Astrocyte of the cerebellum (primary cell): ENCODE data around the gene AREL1.

Source experiments
- DNase-seq: peaks from one replicate; pipeline ENCODE4 v3.0.0-alpha.2; 2011; ENCODE audit warnings: low read depth
- H3K4me3 ChIP-seq: 2 replicates; pipeline ENCODE4 v1.5.1; 2011; ENCODE audit warnings: mild to moderate bottlenecking, low read depth, low read length, moderate library complexity
- in situ Hi-C: cut with HindIII; loops from 2 replicates; pipeline ENCODE4 v1.10.0; 2017; ENCODE audit warnings: low sequenced_read_pairs
- TF ChIP-seq, protein P1 (sequence below): IDR thresholded peaks from 2 replicates; pipeline ENCODE4 v1.5.1; 2012; ENCODE audit warnings: low read length, low read depth, moderate library complexity, mild to moderate bottlenecking; ENCODE audit errors: missing control alignments

The AREL1 gene

DNA sequence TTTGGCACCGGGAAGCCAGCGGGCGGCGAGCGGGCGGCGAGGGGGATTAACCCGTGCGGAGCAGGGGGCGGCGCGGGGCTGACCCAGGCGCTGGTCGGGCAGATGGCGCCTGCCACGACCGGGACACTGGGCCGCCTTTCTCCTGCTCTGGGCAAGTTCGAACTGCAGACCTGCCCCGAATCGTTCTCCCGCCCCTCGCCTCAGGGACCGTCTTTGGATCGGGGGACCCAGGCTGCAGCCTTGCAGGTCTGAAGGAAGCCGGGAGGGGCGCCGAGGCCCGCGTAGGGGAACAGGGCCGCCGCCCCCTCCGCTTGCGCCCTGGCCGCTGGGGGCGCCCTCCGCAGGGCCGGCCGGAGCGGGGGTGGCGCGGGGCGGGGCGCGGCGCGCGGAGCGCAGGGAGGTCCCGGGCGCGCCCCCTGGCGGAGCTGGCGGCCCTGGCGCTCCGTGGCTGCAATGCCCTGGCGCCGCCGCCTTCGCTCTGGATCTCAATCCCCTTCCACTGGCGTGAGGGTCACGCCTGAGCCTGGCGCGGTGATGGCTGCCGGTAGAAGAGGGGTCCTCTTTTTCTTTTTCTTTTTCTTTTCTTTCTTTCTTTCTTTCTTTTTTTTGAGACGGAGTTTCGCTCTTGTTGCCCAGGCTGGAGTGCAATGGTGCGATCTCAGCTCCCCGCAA lies 100.4 kb downstream of the AREL1 start:
- H3K4me3 ChIP-seq, result peak overlapping the region; percentile 71
- DNase-seq, result no peak
- TF ChIP-seq, protein P1, sequence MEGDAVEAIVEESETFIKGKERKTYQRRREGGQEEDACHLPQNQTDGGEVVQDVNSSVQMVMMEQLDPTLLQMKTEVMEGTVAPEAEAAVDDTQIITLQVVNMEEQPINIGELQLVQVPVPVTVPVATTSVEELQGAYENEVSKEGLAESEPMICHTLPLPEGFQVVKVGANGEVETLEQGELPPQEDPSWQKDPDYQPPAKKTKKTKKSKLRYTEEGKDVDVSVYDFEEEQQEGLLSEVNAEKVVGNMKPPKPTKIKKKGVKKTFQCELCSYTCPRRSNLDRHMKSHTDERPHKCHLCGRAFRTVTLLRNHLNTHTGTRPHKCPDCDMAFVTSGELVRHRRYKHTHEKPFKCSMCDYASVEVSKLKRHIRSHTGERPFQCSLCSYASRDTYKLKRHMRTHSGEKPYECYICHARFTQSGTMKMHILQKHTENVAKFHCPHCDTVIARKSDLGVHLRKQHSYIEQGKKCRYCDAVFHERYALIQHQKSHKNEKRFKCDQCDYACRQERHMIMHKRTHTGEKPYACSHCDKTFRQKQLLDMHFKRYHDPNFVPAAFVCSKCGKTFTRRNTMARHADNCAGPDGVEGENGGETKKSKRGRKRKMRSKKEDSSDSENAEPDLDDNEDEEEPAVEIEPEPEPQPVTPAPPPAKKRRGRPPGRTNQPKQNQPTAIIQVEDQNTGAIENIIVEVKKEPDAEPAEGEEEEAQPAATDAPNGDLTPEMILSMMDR, result peak; percentile 62
- in situ Hi-C loops, result no loop called here

DNA sequence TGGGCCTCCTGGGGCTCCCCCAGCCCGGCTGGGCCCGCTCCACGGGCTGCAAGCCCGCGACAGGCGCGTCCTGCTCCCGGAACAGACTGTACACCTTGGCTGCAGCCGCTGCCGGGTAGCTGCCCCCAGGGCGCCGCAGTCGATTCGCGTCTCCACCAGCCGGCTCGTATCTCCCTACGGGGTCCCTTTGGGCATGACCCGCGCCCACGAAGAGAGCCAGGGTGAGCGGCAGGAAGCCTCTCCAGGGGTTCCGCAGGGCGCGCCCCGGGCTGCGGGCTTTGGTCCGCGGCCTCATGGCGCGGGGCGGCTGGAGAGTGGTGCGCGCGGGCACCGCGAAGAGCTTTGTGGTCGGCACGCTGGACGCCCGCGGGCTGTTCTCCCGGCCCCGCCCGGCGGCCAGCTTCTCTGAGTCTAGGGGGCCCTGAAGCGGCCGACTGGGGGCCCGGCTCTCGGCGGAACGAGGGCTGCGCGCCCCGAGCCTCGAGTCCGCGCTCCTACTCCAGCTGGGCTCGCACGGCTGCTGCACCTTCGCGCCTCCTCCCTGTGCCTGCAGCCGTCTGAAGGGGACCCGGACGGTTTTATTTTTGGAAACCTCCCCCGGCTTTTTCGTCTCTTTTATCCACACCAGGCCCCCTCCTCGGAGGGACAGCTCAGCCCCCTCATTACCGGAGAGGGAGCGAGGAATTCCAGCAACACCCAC lies 101.1 kb downstream of the AREL1 start, which contains the start of gene LTBP2:
LTBP2 (minus strand) TSS at position 588 of the 700 bp plus-strand sequence; CDS start at position 295, 293 bp downstream.
- peak within 1 kb of the TSS; percentile 71 for H3K4me3 ChIP-seq
- DNase-seq, result no peak
- TF ChIP-seq, protein P1, result no peak
- in situ Hi-C loops, result no loop called here
